ENCODE data around the gene CKB. TPM values are rescaled to one million over a fixed set of nuclear protein-coding genes. Genes with fewer than 3 reads are reported as not detected.

CKB gene
- total RNA-seq, 6 experiments from 2014 or later: 3.6 to 57.1 (median 6.7) TPM

GRCh38 chr14:103532216-103533136, 9.8 kb upstream of the CKB start:
- TF ChIP-seq POLR2A (IDR thresholded peaks at IDR 0.05): no peak
- TF ChIP-seq CTCF (IDR thresholded peaks at IDR 0.05): no peak
- Histone ChIP-seq H3K4me1 (peaks cover 0 to 16% (median 7%) of the 10 kb centered on the region in 4 donors), H3K27me3 (no peaks in the 10 kb centered on the region), H3K27ac (no peak overlapping the region), H3K9me3 (no peaks in the 10 kb centered on the region), H3K36me3 (no peaks in the 10 kb centered on the region), H3K4me3 (no peak overlapping the region)
- DNase-seq (no peak), ATAC-seq (no peak)
- WGBS (ENCODE audit: insufficient coverage, low coverage, low lambda C conversion rate, missing lambda C conversion rate): no CpG with 5 or more reads among the region's 32 CpGs
- intact Hi-C loops (cut with DNase I): no loop called here

- Histone ChIP-seq H3K27ac (no peak overlapping the region), H3K9me3 (no peaks in the 10 kb centered on the region), H3K4me3 (no peak overlapping the region), H3K27me3 (no peaks in the 10 kb centered on the region), H3K36me3 (no peaks in the 10 kb centered on the region), H3K4me1 (peaks cover 0 to 18% (median 8%) of the 10 kb centered on the region in 4 donors)
- no peak for ATAC-seq
- TF ChIP-seq POLR2A (IDR thresholded peaks at IDR 0.05) (no peak), CTCF (IDR thresholded peaks at IDR 0.05) (no peak)
- WGBS (ENCODE audit: insufficient coverage, low coverage, low lambda C conversion rate, missing lambda C conversion rate): 60% methylated on average over 6 of the region's 15 CpGs
- DNase-seq: no peak
- intact Hi-C loops (cut with DNase I): no loop called here
Observed at GRCh38 chr14:103531421-103532215, 9.0 kb upstream of the CKB start.

GRCh38 chr14:103530831-103531230, 8.2 kb upstream of the CKB start:
- Histone ChIP-seq H3K4me3 (no peak overlapping the region), H3K27me3 (no peaks in the 10 kb centered on the region), H3K27ac (no peak overlapping the region), H3K36me3 (no peaks in the 10 kb centered on the region), H3K4me1 (peaks cover 0 to 24% (median 9%) of the 10 kb centered on the region in 4 donors), H3K9me3 (no peaks in the 10 kb centered on the region)
- TF ChIP-seq POLR2A (IDR thresholded peaks at IDR 0.05): no peak
- no peak for TF ChIP-seq CTCF (IDR thresholded peaks at IDR 0.05)
- ATAC-seq (no peak), DNase-seq (no peak)
- intact Hi-C loops (cut with DNase I): no loop called here
- WGBS (ENCODE audit: insufficient coverage, low coverage, low lambda C conversion rate, missing lambda C conversion rate): no CpG with 5 or more reads among the region's 11 CpGs

- DNase-seq (no peak), ATAC-seq (no peak)
- WGBS (ENCODE audit: insufficient coverage, low coverage, low lambda C conversion rate, missing lambda C conversion rate): 71% methylated on average over 2 of the region's 7 CpGs
- no peaks in the 10 kb centered on the region for H3K36me3 ChIP-seq
- H3K27me3 ChIP-seq: no peaks in the 10 kb centered on the region
- H3K4me3 ChIP-seq: no peak overlapping the region
- TF ChIP-seq CTCF (IDR thresholded peaks at IDR 0.05) (no peak), POLR2A (IDR thresholded peaks at IDR 0.05) (no peak)
- H3K4me1 ChIP-seq: peaks cover 0 to 28% (median 11%) of the 10 kb centered on the region in 4 donors
- H3K27ac ChIP-seq: no peak overlapping the region
- H3K9me3 ChIP-seq: no peaks in the 10 kb centered on the region
- intact Hi-C loops (cut with DNase I): no loop called here
Observed at GRCh38 chr14:103530390-103530789, 7.8 kb upstream of the CKB start.
